Kidney epithelial cell (primary cell): Measurements from ENCODE around the gene CANX. TPM values are rescaled to one million over a fixed set of nuclear protein-coding genes. Genes with fewer than 3 reads are reported as not detected.
"Not testable (repeated sequence)": the region's sequence is repeated elsewhere in the genome, so short reads cannot be mapped to it uniquely, and the experiment has no call there.

Experiments used
- DNase-seq: peaks from one replicate; pipeline ENCODE4 v3.0.0-alpha.2; 2010; ENCODE audit warnings: low read depth
- H3K27me3 ChIP-seq: 2 replicates; pipeline ENCODE4 v1.6.0; 2011; ENCODE audit warnings: low read length; ENCODE audit not compliant: control insufficient read depth, insufficient read depth
- H3K36me3 ChIP-seq: 2 replicates; pipeline ENCODE4 v1.5.1; 2011; ENCODE audit warnings: low read length; ENCODE audit not compliant: control insufficient read depth, insufficient read depth
- H3K4me3 ChIP-seq: 2 replicates; pipeline ENCODE4 v1.5.1; 2011; ENCODE audit warnings: low read depth, mild to moderate bottlenecking, control low read depth, low read length
- CTCF ChIP-seq: IDR thresholded peaks from 2 replicates; pipeline ENCODE4 v1.5.1; 2011; ENCODE audit warnings: mild to moderate bottlenecking, moderate library complexity, low read length, control low read depth, inconsistent platforms; ENCODE audit not compliant: insufficient read depth, poor library complexity, severe bottlenecking
- total RNA-seq: library from RNA; depleted of rRNA; stranded (reverse); fragments of >200 nt; gene quantifications from 2 replicates; pipeline ENCODE4 v1.2.3, GENCODE V29; 2015

Gene CANX
- 586 and 649 TPM in 2 replicates for total RNA-seq

- TF ChIP-seq CTCF, result no peak
- Histone ChIP-seq H3K27me3 (no peaks in the 10 kb centered on the region), H3K4me3 (peak within 1 kb of the TSS; percentile 98), H3K36me3 (no peaks in the 10 kb centered on the region)
- no peak for DNase-seq
These were observed at the start of gene CANX for GRCh38 chr5:179698935-179699615. Gene CANX (plus strand): TSS chr5:179698967. CDS start chr5:179705682, 6,715 bp downstream.

GRCh38 chr5:179649166-179649703 lies 49.5 kb upstream of the CANX start:
- H3K4me3 ChIP-seq, result not testable (repeated sequence)

GRCh38 chr5:179650245-179650644 lies 48.5 kb upstream of the CANX start:
- H3K27me3 ChIP-seq, H3K36me3 ChIP-seq, H3K4me3 ChIP-seq, DNase-seq: not testable (repeated sequence)

More at GRCh38 chr5:179649166-179649703, 49.5 kb upstream of the CANX start:
- H3K36me3 ChIP-seq, H3K27me3 ChIP-seq, DNase-seq: not testable (repeated sequence)

GRCh38 chr5:179653135-179653534 lies 45.6 kb upstream of the CANX start:
- DNase-seq, H3K36me3 ChIP-seq, H3K4me3 ChIP-seq, H3K27me3 ChIP-seq: not testable (repeated sequence)

- not testable (repeated sequence) for DNase-seq, H3K4me3 ChIP-seq
These were observed 41.2 kb upstream of the CANX start for GRCh38 chr5:179657302-179658178.

GRCh38 chr5:179658179-179658856 lies 40.4 kb upstream of the CANX start:
- DNase-seq, H3K36me3 ChIP-seq, H3K27me3 ChIP-seq: not testable (repeated sequence)
- H3K4me3 ChIP-seq, result peak overlapping the region; percentile 35

More at GRCh38 chr5:179657302-179658178, 41.2 kb upstream of the CANX start:
- not testable (repeated sequence) for H3K27me3 ChIP-seq, H3K36me3 ChIP-seq

GRCh38 chr5:179661647-179662046 lies 37.1 kb upstream of the CANX start:
- H3K27me3 ChIP-seq, H3K4me3 ChIP-seq, H3K36me3 ChIP-seq, DNase-seq: not testable (repeated sequence)

- Histone ChIP-seq H3K27me3 (no peaks in the 10 kb centered on the region), H3K36me3 (no peaks in the 10 kb centered on the region), H3K4me3 (no peak overlapping the region)
- peak; percentile 86 for TF ChIP-seq CTCF
- DNase-seq, result no peak
These were observed 30.4 kb upstream of the CANX start for GRCh38 chr5:179668391-179668790.
